Measurements from ENCODE around the gene MS4A1.
"Not testable (repeated sequence)": the region's sequence is repeated elsewhere in the genome, so short reads cannot be mapped to it uniquely, and the experiment has no call there.

MS4A1 gene

GRCh38 chr11:60455531-60456042 lies at the start of gene MS4A1:
Gene MS4A1, plus strand, starts transcription at chr11:60455847. Its CDS starts 6,528 bp downstream, at chr11:60462375.
- peak within 1 kb of the TSS; percentile 99 for H3K4me3 ChIP-seq (ENCODE audit: low read length)
- TF ChIP-seq ZNF274 (IDR thresholded peaks at IDR 0.05; ENCODE audit: low read depth, low read length), result no peak

- no peak overlapping the region for H3K4me3 ChIP-seq (ENCODE audit: low read length)
- TF ChIP-seq ZNF274 (IDR thresholded peaks at IDR 0.05; ENCODE audit: low read depth, low read length), result no peak
Observed at GRCh38 chr11:60420015-60420414, 35.6 kb upstream of the MS4A1 start.

- H3K4me3 ChIP-seq (ENCODE audit: low read length), result no peak overlapping the region
- no peak for TF ChIP-seq ZNF274 (IDR thresholded peaks at IDR 0.05; ENCODE audit: low read depth, low read length)
Observed at GRCh38 chr11:60422609-60423008, 33.0 kb upstream of the MS4A1 start.

- no peak for TF ChIP-seq ZNF274 (IDR thresholded peaks at IDR 0.05; ENCODE audit: low read depth, low read length)
Observed at GRCh38 chr11:60428517-60428916, 27.1 kb upstream of the MS4A1 start.

GRCh38 chr11:60429272-60429671 lies 26.4 kb upstream of the MS4A1 start, which contains the start of gene MS4A5:
Gene MS4A5, plus strand, starts transcription at chr11:60429572. Its CDS starts 103 bp downstream, at chr11:60429675.
- no peak for TF ChIP-seq ZNF274 (IDR thresholded peaks at IDR 0.05; ENCODE audit: low read depth, low read length)
- no peak within 1 kb of the TSS for H3K4me3 ChIP-seq (ENCODE audit: low read length)

More at GRCh38 chr11:60428517-60428916, 27.1 kb upstream of the MS4A1 start:
- no peak overlapping the region for H3K4me3 ChIP-seq (ENCODE audit: low read length)

DNA sequence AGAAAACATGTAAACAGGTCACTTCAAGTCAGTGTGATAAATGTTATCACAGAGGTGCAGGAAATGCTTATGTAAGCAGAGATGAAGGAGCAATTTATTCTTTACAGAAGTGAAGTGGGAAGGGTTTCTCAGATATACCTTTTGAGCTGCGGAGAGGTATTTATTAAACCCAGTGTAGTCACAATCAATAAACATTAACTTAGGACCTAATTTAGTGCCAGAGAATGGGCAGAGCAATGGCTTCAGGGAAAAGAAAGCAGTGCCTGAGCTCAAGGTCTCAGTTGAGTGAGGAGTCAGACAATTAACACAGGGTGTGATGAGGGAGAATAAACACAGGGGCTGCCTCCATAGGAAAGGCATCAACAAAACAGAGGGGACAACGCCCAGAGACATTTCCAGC lies 24.4 kb upstream of the MS4A1 start:
- H3K4me3 ChIP-seq (ENCODE audit: low read length), result no peak overlapping the region
- no peak for TF ChIP-seq ZNF274 (IDR thresholded peaks at IDR 0.05; ENCODE audit: low read depth, low read length)

DNA sequence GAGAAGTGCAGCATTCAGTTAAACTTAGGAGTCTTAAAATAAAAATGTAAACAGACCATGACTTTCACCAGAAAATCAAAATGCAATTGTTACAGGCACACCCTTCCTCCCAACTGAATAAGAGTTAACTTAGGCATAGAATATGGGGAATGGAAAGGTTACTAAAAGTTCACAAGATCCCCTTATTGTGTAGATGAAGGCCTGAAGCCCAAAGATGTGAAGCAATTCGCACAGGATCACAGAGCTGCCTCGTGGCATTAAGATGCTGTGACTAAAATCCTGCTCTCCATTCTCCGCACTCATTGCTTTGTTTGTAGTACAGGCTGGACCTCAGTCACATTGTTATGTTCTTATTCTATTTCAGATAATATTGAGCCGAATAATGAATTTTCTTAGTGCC lies 22.2 kb upstream of the MS4A1 start:
- H3K4me3 ChIP-seq (ENCODE audit: low read length), result no peak overlapping the region
- TF ChIP-seq ZNF274 (IDR thresholded peaks at IDR 0.05; ENCODE audit: low read depth, low read length), result no peak

DNA sequence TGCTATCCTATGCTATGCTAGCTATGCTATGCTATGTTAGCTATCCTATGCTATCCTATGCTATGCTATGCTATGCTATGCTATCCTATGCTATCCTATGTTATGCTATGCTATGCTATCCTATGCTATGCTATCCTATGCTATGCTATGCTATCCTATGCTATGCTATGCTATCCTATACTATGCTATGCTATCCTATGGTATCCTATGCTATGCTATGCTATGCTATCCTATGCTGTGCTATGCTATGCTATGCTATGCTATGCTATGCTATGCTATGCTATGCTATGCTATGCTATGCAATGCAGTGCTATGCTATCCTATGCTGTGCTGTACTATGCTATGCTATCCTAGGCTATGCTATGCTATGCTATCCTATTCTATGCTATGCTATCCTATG lies 8.6 kb upstream of the MS4A1 start:
- no peak for TF ChIP-seq ZNF274 (IDR thresholded peaks at IDR 0.05; ENCODE audit: low read depth, low read length)
- no peak overlapping the region for H3K4me3 ChIP-seq (ENCODE audit: low read length)

GRCh38 chr11:60447846-60448245 lies 7.8 kb upstream of the MS4A1 start:
- H3K4me3 ChIP-seq (ENCODE audit: low read length), result no peak overlapping the region
- TF ChIP-seq ZNF274 (IDR thresholded peaks at IDR 0.05; ENCODE audit: low read depth, low read length), result no peak

- H3K4me3 ChIP-seq (ENCODE audit: low read length), result not testable (repeated sequence)
Observed at GRCh38 chr11:60451185-60451584, 4.5 kb upstream of the MS4A1 start.

DNA sequence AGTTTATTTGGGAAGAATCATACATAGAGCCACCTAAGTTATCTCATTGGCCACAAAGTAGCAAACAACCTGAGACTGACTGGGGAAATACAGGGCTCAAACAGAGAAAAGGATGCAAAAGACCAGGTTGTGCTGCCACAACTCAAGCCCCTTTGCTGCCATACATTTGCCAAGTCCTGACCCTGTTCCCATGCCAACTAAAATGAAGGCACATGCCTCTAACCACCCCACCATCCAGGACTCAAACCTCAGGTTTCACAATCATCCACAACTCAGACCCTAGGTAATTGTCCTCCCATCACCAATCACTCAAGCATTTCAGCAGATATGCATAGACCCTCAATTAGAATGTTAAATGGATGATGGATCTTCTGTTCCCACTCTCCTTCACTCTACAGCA lies 1.4 kb upstream of the MS4A1 start:
- H3K4me3 ChIP-seq (ENCODE audit: low read length), result no peak overlapping the region; the same call in 1 of the 2 replicates
- no peak for TF ChIP-seq ZNF274 (IDR thresholded peaks at IDR 0.05; ENCODE audit: low read depth, low read length)

- H3K4me3 ChIP-seq (ENCODE audit: low read length), result peak overlapping the region; percentile 99
Observed at GRCh38 chr11:60457576-60457975, 1.9 kb downstream of the MS4A1 start.

GRCh38 chr11:60459345-60459744 lies 3.7 kb downstream of the MS4A1 start:
- TF ChIP-seq ZNF274 (IDR thresholded peaks at IDR 0.05; ENCODE audit: low read depth, low read length), result no peak
- peak overlapping the region; percentile 99 for H3K4me3 ChIP-seq (ENCODE audit: low read length)

More at GRCh38 chr11:60457576-60457975, 1.9 kb downstream of the MS4A1 start:
- TF ChIP-seq ZNF274 (IDR thresholded peaks at IDR 0.05; ENCODE audit: low read depth, low read length), result no peak

DNA sequence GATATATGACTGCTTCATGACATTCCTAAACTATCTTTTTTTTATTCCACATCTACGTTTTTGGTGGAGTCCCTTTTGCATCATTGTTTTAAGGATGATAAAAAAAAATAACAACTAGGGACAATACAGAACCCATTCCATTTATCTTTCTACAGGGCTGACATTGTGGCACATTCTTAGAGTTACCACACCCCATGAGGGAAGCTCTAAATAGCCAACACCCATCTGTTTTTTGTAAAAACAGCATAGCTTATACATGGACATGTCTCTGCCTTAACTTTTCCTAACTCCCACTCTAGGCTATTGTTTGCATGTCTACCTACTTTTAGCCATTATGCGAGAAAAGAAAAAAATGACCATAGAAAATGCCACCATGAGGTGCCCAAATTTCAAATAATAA lies 13.2 kb downstream of the MS4A1 start:
- no peak for TF ChIP-seq ZNF274 (IDR thresholded peaks at IDR 0.05; ENCODE audit: low read depth, low read length)
- no peak overlapping the region for H3K4me3 ChIP-seq (ENCODE audit: low read length)

DNA sequence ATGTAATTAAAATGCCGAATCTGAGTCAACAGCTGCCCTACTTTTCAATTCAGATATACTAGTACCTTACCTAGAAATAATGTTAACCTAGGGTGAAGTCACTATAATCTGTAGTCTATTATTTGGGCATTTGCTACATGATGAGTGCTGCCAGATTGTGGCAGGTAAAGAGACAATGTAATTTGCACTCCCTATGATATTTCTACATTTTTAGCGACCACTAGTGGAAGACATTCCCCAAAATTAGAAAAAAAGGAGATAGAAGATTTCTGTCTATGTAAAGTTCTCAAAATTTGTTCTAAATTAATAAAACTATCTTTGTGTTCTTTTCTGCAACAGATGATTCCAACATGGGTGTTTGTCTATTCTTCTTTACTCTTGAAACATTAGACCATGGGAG lies 14.1 kb downstream of the MS4A1 start:
- no peak overlapping the region for H3K4me3 ChIP-seq (ENCODE audit: low read length)
- TF ChIP-seq ZNF274 (IDR thresholded peaks at IDR 0.05; ENCODE audit: low read depth, low read length), result no peak

GRCh38 chr11:60477035-60477445 lies 21.4 kb downstream of the MS4A1 start:
- TF ChIP-seq ZNF274 (IDR thresholded peaks at IDR 0.05; ENCODE audit: low read depth, low read length), result no peak
- no peak overlapping the region for H3K4me3 ChIP-seq (ENCODE audit: low read length)
